ENCODE results near the gene BPHL.
"Not testable (repeated sequence)": the region's sequence is repeated elsewhere in the genome, so short reads cannot be mapped to it uniquely, and the experiment has no call there.

BPHL gene

DNA sequence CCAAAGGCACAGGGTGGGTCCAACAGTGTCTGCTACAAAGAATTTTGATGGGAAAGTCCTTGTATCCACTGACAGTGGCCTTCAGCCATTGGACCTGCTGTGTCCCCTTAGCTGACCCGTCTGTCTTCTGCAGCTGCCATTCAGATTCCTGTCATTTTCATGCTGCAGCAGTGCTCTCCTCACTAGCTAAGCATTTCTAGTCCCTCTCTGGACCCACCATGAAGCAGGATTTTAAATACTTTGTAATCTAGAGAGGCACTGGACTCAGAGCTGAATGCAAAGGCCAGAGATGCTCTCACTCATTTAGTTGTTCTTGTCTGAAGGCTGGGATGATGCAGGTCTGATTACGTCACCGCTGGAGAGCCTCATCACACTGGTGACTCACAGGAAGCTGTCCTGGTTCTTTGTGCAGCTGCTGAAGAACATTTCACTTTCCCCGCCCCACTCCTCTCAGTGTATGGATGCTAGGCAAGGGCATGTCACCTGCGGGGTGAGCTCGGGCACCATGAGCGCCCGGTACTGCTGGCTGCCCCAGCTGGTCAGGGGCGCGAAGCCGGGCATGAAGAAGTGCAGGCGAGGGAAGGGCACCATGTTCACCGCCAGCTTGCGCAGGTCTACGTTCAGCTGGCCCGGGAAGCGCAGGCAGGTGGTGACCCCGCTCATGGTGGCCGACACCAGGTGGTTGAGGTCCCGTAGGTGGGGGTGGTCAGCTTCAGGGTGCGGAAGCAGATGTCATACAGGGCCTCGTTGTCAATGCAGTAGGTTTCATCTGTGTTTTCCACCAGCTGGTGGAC is 58.2 kb downstream of the BPHL start:
- peak in 26 of 58 donors; percentile 4 to 54 (median 28) for DNase-seq

DNA sequence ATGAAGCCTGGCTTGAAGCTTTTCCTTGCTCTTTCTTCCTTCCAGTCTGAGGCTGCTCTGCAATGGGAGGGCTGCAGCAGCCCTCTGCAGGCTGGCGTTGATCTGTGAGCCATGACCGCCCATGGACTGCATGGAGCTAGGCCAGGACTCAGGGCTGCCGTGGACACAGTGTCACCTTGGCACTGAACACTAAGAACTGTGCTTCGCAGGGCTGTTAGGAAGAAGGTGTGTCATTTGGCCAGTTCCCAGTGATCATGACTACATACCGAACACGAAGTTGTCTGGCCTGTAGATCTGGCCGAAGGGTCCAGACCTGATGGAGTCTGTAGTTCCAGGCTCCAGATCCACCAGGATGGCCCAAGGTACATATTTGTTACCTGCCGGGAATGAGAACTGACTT is 60.2 kb downstream of the BPHL start:
- not testable (repeated sequence) for DNase-seq

DNA sequence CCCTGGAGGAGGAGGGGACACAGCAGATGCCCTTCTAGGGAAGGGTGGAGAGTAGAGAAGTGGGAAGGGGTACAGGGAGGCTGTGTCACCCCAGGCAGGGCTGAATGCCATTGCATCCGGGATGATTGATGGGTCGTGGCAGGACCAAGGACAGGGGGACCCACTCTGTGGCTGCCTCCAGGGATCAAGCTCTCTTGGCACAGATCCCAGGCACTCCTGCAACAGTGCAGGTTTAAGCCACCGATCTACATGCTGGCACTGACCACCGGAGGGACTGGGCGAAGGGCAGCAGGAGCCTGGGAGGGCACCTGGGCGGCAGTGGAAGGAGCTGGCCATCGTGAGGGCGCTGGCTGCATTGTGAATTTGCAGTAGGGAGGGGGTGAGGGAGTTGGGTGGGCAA is 61.4 kb downstream of the BPHL start:
- not testable (repeated sequence) for DNase-seq

GRCh38 chr6:3181105-3181504 is 62.6 kb downstream of the BPHL start:
- DNase-seq: no peak

GRCh38 chr6:3183066-3183465 is 64.6 kb downstream of the BPHL start:
- no peak for DNase-seq

DNA sequence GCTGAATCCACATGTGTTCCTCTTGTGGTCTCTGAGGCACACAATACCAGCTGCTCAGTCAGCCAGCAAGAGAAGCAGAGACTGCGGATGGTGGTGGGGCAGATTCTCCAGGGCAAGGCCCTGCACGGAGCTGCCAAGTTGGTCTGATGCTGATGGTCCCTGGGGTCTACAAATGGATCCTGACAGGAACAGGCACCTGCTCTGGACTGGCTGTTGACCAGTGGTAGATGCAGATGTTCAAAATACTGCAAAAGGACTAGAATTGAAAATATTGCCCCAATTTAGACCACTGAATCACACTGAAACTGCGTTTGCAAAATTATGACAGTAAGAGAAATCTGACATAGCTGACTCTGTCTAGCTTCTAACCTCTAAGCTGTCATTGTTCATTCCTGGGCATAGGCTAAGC is 68.5 kb downstream of the BPHL start:
- no peak for DNase-seq

DNA sequence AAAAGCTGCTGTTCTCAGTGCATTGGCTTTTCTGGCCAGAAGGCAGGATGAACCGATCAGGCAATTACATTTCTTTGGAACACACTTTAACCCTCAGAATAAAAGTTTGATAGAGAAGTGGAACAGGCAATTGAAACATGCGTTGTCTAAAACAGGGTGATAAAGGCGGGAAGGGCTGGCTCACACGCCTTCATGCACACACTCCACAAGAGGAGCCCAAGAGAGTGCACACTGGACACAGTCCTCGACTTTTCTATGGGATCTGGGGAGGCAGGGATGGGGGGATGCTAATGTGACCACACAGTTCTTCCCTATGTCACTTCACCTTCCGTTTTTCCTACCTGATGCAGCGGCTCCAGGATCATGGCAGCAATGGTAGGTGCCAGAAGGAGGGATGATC is 69.8 kb downstream of the BPHL start:
- DNase-seq: no peak

- DNase-seq: not testable (repeated sequence)
These were observed 70.7 kb downstream of the BPHL start for GRCh38 chr6:3189192-3189591.

- no peak for DNase-seq
These were observed 71.5 kb downstream of the BPHL start for GRCh38 chr6:3190056-3190455.

DNA sequence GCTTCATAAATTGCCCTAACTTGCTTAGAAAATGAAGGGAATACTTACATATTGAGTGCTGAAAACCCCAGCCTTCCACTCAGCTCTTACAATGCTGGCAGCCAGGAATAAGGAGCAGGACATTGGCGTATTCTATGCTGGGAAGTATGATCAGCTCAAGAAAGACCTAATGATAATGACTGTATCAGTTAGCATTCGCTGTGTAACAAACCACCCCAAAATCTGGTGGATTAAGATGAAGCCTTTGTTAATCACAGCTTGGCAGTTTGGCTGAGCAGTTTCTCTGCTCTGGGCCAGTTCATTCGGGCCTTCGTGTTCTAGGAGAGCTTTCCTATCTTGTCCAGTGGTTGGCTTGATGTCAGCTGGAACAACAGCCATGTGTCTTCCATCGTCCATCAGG is 72.3 kb downstream of the BPHL start:
- no peak for DNase-seq

DNA sequence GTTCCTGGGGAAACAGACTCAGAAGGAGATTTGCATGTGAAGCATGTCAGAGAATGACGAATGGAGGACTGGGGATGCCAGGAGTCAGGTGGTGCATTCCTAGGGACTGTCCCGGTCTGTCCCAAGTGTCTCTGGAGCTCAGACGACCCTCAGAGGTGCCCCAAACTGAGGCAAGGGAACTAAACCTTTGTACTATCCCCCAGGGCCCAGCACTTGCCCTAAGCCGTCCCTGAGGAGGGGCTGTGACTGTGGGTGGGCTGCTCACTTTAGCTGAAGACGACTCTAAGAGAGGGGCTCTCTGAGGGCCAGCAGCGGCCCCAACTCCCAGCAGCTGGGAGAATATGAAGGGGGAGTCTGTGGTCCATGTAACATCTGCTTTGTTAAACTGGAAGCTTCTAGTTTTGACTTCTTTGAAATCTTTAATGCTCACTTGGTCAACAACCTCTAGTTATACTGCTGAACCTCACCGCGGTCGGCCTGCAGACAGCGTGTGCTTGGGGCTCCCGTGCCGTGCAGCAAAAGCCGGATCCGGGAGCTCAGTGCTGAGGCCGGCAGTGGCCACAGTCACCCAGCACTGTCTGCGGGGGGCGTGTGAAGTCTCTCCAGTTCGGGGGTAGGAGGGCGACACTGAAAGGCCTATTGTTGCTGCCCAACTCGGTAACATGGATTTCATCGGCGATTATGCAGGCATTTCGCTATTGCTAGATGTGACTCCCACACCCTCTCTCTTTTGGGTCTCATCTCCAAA is 74.8 kb downstream of the BPHL start:
- peak in 14 of 58 donors; percentile 7 to 28 (median 11) for DNase-seq

DNA sequence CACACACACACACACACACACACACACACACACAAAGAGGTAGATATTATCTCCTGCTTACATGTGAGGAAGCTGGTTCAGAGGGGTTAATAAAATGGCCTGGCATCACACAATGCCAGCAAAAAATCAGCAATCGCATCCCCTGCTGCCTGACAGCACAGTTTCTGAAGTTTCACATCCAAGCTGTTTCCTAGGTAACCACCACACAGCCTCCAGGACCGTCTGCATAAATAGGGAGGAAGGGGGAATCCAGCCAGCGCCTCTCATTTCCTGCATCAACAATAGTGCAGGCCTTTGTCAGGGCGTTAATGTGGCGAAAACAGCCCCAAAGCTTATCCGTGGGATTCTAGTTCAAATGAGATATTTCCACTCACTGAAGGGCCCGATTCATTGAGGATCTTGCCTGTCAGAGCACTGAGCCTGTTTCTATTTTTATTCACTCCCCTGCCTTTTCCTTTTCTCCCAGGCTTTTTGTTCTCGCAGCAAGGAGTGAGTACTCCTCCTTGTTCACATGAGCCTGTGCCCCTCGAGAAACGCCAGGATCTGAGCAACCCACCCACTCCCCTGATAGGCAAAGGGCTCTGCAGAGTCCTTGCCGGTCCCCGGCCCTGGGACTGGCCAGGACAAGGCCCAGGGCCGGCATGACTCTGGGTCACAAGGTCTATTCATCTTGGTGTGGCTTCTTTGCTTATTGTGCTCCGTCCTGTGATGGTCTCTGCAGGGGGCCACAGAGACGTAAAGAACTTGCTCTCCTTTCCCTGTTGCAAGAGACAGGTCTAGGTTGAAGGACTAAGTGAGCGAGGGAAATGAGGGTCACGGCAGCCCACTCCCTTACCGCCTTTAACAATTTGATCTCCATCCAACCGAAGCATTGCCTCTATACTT is 76.3 kb downstream of the BPHL start:
- peak in 57 of 58 donors; percentile 25 to 97 (median 75) for DNase-seq

- DNase-seq: no peak
These were observed 76.8 kb downstream of the BPHL start for GRCh38 chr6:3195420-3195694.

GRCh38 chr6:3195695-3196497 is 77.4 kb downstream of the BPHL start:
- peak in 26 of 58 donors; percentile 13 to 67 (median 40) for DNase-seq

GRCh38 chr6:3196770-3197169 is 78.3 kb downstream of the BPHL start:
- DNase-seq: no peak

DNA sequence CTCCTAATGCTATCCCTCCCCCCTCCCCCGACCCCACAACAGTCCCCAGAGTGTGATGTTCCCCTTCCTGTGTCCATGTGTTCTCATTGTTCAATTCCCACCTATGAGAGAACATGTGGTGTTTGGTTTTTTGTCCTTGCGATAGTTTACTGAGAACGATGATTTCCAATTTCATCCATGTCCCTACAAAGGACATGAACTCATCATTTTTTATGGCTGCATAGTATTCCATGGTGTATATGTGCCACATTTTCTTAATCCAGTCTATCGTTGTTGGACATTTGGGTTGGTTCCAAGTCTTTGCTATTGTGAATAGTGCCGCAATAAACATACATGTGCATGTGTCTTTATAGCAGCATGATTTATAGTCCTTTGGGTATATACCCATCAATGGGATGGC is 79.2 kb downstream of the BPHL start:
- not testable (repeated sequence) for DNase-seq

GRCh38 chr6:3199382-3199781 is 80.9 kb downstream of the BPHL start:
- no peak for DNase-seq

DNA sequence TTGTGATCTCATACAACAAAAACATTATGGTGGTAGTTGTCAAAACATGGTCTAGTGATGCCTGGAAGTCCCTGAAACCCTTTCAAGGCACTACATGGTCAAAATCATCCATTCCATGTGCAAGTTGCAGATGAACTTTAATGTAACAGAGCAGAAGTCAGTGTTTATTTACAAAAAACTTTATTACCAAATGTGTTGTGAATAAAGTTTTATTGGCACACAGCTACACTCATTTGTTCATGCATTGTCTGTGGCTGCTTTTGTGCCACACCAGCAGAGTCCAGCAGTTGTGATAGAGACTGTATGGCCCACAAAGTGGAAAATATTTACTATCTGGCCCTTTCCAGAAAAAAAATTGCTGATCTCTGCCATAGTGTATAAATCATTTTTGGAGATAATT is 82.2 kb downstream of the BPHL start:
- DNase-seq: no peak

GRCh38 chr6:3201388-3201787 is 82.9 kb downstream of the BPHL start:
- no peak for DNase-seq
